ENCODE results near the gene DNAH1. TPM values are rescaled to one million over a fixed set of nuclear protein-coding genes. Genes with fewer than 3 reads are reported as not detected.

DNAH1 gene
- total and polyA plus RNA-seq, 4 donors, result 0.88 to 24.1 (median 10.8) TPM

DNA sequence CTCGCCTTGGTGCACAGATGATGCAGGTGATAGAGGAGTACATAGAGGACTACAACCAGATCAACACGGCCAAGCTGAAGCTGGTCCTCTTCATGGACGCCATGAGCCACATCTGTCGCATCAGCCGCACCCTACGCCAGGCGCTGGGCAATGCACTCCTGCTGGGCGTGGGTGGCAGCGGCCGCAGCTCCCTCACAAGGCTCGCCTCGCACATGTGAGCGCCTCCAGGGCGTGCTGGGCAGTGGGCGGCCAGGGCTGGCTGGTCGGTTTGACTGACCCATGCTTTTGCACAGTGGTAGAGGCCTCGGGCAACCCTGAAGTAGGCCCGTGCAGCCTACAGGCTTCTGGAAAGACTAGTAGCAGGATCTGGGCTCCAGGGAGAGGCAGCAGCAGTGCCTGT, 65.5 kb downstream of the DNAH1 start:
- Histone ChIP-seq H3K27me3 (ENCODE audit: control insufficient read depth in 1 of 2, insufficient read depth in 2 of 2, low read length in 1 of 2) (no peaks in the 10 kb centered on the region), H3K4me3 (ENCODE audit: low read length in 2 of 2) (no peak overlapping the region), H3K9me3 (ENCODE audit: control insufficient read depth, low read length) (no peaks in the 10 kb centered on the region), H3K4me1 (ENCODE audit: control insufficient read depth in 1 of 2, insufficient read depth in 2 of 2, low read length in 2 of 2) (no peaks in the 10 kb centered on the region), H3K27ac (ENCODE audit: low read depth in 1 of 2, low read length in 2 of 2) (no peak overlapping the region), H3K36me3 (ENCODE audit: control insufficient read depth in 1 of 2, insufficient read depth in 2 of 2, low read length in 1 of 2) (no peaks in the 10 kb centered on the region)
- no peak for DNase-seq
- WGBS, 2 donors, result 88 to 91% methylated on average over 18 of the region's 18 CpGs
- no peak for ATAC-seq (ENCODE audit: low FRiP score)
- intact Hi-C loops (cut with DNase I), result no loop called here

DNA sequence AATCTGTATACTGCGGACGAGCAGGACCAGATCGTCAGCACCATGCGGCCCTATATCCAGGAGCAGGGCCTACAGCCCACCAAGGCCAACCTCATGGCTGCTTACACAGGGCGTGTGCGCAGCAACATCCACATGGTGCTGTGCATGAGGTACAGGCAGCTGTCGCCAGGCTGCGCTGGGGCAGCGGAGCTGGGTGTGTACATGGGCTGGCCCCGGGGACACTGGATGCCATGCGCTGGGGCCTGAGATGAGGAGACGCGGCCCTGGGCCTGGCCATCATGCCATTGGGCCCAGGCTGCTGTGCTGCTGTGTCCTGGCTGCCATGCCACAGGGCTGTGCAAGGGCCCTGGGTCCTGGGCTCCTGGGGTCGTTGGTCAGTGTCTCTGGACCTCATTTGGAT, 67.3 kb downstream of the DNAH1 start:
- Histone ChIP-seq H3K27me3 (ENCODE audit: control insufficient read depth in 1 of 2, insufficient read depth in 2 of 2, low read length in 1 of 2) (no peaks in the 10 kb centered on the region), H3K27ac (ENCODE audit: low read depth in 1 of 2, low read length in 2 of 2) (no peak overlapping the region), H3K4me1 (ENCODE audit: control insufficient read depth in 1 of 2, insufficient read depth in 2 of 2, low read length in 2 of 2) (no peaks in the 10 kb centered on the region), H3K36me3 (ENCODE audit: control insufficient read depth in 1 of 2, insufficient read depth in 2 of 2, low read length in 1 of 2) (no peaks in the 10 kb centered on the region), H3K4me3 (ENCODE audit: low read length in 2 of 2) (no peak overlapping the region), H3K9me3 (ENCODE audit: control insufficient read depth, low read length) (no peaks in the 10 kb centered on the region)
- intact Hi-C loops (cut with DNase I), result no loop called here
- ATAC-seq (ENCODE audit: low FRiP score) (no peak), DNase-seq (no peak)
- WGBS, 2 donors, result 91 to 92% methylated on average over 14 of the region's 14 CpGs

- intact Hi-C loops (cut with DNase I), result no loop called here
- ATAC-seq (ENCODE audit: low FRiP score), result no peak
- Histone ChIP-seq H3K4me3 (ENCODE audit: low read length in 2 of 2) (no peak overlapping the region), H3K36me3 (ENCODE audit: control insufficient read depth in 1 of 2, insufficient read depth in 2 of 2, low read length in 1 of 2) (no peaks in the 10 kb centered on the region), H3K27me3 (ENCODE audit: control insufficient read depth in 1 of 2, insufficient read depth in 2 of 2, low read length in 1 of 2) (no peaks in the 10 kb centered on the region), H3K27ac (ENCODE audit: low read depth in 1 of 2, low read length in 2 of 2) (no peak overlapping the region), H3K4me1 (ENCODE audit: control insufficient read depth in 1 of 2, insufficient read depth in 2 of 2, low read length in 2 of 2) (no peaks in the 10 kb centered on the region), H3K9me3 (ENCODE audit: control insufficient read depth, low read length) (no peaks in the 10 kb centered on the region)
- 81 to 84% methylated on average over 9 of the region's 9 CpGs for WGBS, 2 donors
- no peak for DNase-seq
These were observed 68.1 kb downstream of the DNAH1 start for GRCh38 chr3:52384019-52384761.

GRCh38 chr3:52385157-52385556, 69.0 kb downstream of the DNAH1 start:
- ATAC-seq (ENCODE audit: low FRiP score), result no peak
- DNase-seq, result no peak
- intact Hi-C loops (cut with DNase I), result no loop called here
- H3K9me3 ChIP-seq (ENCODE audit: control insufficient read depth, low read length), result no peaks in the 10 kb centered on the region
- H3K27me3 ChIP-seq (ENCODE audit: control insufficient read depth in 1 of 2, insufficient read depth in 2 of 2, low read length in 1 of 2), result no peaks in the 10 kb centered on the region
- 66 to 72% methylated on average over 10 of the region's 10 CpGs for WGBS, 2 donors
- no peaks in the 10 kb centered on the region for H3K36me3 ChIP-seq (ENCODE audit: control insufficient read depth in 1 of 2, insufficient read depth in 2 of 2, low read length in 1 of 2)
- no peak overlapping the region for H3K4me3 ChIP-seq (ENCODE audit: low read length in 2 of 2)
- H3K4me1 ChIP-seq (ENCODE audit: control insufficient read depth in 1 of 2, insufficient read depth in 2 of 2, low read length in 2 of 2), result no peaks in the 10 kb centered on the region
- no peak overlapping the region for H3K27ac ChIP-seq (ENCODE audit: low read depth in 1 of 2, low read length in 2 of 2)

DNA sequence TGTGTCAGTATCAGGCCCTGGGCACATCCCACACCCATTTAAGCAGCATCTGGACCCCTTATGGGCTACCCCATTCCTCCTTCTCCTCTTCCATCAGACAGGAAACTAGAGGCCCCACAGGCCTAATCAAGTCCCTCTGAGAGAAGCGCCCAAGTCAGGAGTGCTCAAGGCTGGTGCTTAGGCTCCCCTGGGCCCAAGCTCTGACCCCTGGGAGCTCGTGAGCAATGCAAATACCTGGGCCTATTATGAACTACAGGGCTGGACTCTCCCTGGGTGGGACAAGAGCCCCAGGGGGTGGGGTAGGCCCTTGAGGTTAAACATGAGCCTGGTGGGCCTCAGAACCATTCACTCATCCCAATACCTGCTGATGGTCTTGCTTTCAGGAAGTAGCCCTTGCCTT, 71.4 kb downstream of the DNAH1 start:
- Histone ChIP-seq H3K27me3 (ENCODE audit: control insufficient read depth in 1 of 2, insufficient read depth in 2 of 2, low read length in 1 of 2) (no peaks in the 10 kb centered on the region), H3K4me1 (ENCODE audit: control insufficient read depth in 1 of 2, insufficient read depth in 2 of 2, low read length in 2 of 2) (no peaks in the 10 kb centered on the region), H3K36me3 (ENCODE audit: control insufficient read depth in 1 of 2, insufficient read depth in 2 of 2, low read length in 1 of 2) (peaks cover 0 to 4% of the 10 kb centered on the region in 2 donors), H3K4me3 (ENCODE audit: low read length in 2 of 2) (no peak overlapping the region), H3K9me3 (ENCODE audit: control insufficient read depth, low read length) (no peaks in the 10 kb centered on the region), H3K27ac (ENCODE audit: low read depth in 1 of 2, low read length in 2 of 2) (no peak overlapping the region)
- DNase-seq (no peak), ATAC-seq (ENCODE audit: low FRiP score) (no peak)
- intact Hi-C loops (cut with DNase I), result no loop called here
- WGBS, 2 donors, result 96 to 100% methylated on average over 2 of the region's 2 CpGs

DNA sequence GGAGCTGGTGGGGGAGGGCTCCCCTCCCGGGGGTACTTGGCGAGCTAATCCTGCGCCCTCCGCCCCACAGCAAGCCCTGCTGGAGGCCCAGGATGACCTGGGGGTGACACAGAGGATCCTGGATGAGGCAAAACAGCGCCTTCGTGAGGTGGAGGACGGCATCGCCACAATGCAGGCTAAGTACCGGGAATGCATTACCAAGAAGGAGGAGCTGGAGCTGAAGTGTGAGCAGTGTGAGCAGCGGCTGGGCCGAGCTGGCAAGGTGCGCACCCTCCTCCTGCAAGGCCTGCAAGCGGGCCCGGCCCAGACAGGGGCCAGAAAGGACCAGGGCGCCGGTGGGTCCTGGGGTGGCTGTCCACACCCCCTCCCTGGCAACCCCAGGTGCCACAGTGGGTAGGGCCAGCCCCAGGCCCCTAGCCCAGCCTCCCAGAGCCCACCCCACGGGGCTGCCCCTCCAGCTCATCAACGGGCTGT, 72.3 kb downstream of the DNAH1 start:
- H3K36me3 ChIP-seq (ENCODE audit: control insufficient read depth in 1 of 2, insufficient read depth in 2 of 2, low read length in 1 of 2), result peaks cover 0 to 4% of the 10 kb centered on the region in 2 donors
- H3K4me1 ChIP-seq (ENCODE audit: control insufficient read depth in 1 of 2, insufficient read depth in 2 of 2, low read length in 2 of 2), result no peaks in the 10 kb centered on the region
- H3K4me3 ChIP-seq (ENCODE audit: low read length in 2 of 2), result no peak overlapping the region
- 66 to 78% methylated on average over 16 to 18 of the region's 18 CpGs for WGBS, 2 donors
- ATAC-seq (ENCODE audit: low FRiP score), result no peak
- no peak overlapping the region for H3K27ac ChIP-seq (ENCODE audit: low read depth in 1 of 2, low read length in 2 of 2)
- intact Hi-C loops (cut with DNase I), result no loop called here
- no peak for DNase-seq
- H3K9me3 ChIP-seq (ENCODE audit: control insufficient read depth, low read length), result no peaks in the 10 kb centered on the region
- no peaks in the 10 kb centered on the region for H3K27me3 ChIP-seq (ENCODE audit: control insufficient read depth in 1 of 2, insufficient read depth in 2 of 2, low read length in 1 of 2)

DNA sequence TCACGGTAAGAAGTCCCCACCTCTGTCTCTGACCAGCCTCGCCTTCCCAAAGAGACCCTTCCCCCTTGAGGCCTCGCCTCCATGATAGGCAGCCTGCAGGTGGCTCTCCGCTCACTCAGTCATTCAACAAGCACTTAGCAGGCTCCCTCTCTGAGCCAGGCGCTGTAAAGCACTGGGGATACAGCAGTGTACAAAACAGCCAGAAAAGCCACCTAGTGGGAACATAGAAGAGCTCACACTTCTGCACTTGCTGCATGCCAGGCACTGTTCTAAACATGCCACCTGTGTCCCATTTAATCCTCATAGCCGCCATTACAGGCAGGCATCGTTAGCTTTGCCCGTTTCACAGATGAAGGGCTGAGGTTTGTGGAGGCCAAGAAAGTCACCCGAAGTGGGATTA, 72.8 kb downstream of the DNAH1 start:
- Histone ChIP-seq H3K36me3 (ENCODE audit: control insufficient read depth in 1 of 2, insufficient read depth in 2 of 2, low read length in 1 of 2) (peaks cover 0 to 4% of the 10 kb centered on the region in 2 donors), H3K4me3 (ENCODE audit: low read length in 2 of 2) (no peak overlapping the region), H3K27ac (ENCODE audit: low read depth in 1 of 2, low read length in 2 of 2) (no peak overlapping the region), H3K27me3 (ENCODE audit: control insufficient read depth in 1 of 2, insufficient read depth in 2 of 2, low read length in 1 of 2) (no peaks in the 10 kb centered on the region), H3K9me3 (ENCODE audit: control insufficient read depth, low read length) (no peaks in the 10 kb centered on the region), H3K4me1 (ENCODE audit: control insufficient read depth in 1 of 2, insufficient read depth in 2 of 2, low read length in 2 of 2) (no peaks in the 10 kb centered on the region)
- ATAC-seq (ENCODE audit: low FRiP score) (no peak), DNase-seq (no peak)
- WGBS, 2 donors, result 95 to 96% methylated on average over 9 of the region's 9 CpGs
- intact Hi-C loops (cut with DNase I), result no loop called here

DNA sequence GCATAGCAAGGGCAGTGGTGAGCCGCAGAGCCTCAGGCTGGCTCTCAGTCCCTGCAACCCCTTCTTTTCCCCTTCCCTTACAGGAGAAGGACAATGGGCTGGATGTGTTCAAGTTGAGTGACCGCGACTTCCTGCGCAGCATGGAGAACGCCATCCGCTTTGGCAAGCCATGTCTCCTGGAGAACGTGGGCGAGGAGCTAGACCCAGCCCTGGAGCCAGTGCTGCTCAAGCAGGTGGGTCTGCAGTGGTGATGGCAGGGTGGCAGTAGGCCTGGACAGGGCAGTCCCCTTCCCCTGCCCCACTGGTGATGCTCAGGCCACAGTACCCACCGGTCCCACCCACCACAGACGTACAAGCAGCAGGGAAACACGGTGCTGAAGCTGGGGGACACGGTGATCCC, 75.0 kb downstream of the DNAH1 start:
- no peak for ATAC-seq (ENCODE audit: low FRiP score)
- intact Hi-C loops (cut with DNase I), result no loop called here
- Histone ChIP-seq H3K27me3 (ENCODE audit: control insufficient read depth in 1 of 2, insufficient read depth in 2 of 2, low read length in 1 of 2) (no peaks in the 10 kb centered on the region), H3K9me3 (ENCODE audit: control insufficient read depth, low read length) (no peaks in the 10 kb centered on the region), H3K4me3 (ENCODE audit: low read length in 2 of 2) (no peak overlapping the region), H3K27ac (ENCODE audit: low read depth in 1 of 2, low read length in 2 of 2) (no peak overlapping the region), H3K36me3 (ENCODE audit: control insufficient read depth in 1 of 2, insufficient read depth in 2 of 2, low read length in 1 of 2) (peaks cover 0 to 4% of the 10 kb centered on the region in 2 donors), H3K4me1 (ENCODE audit: control insufficient read depth in 1 of 2, insufficient read depth in 2 of 2, low read length in 2 of 2) (no peaks in the 10 kb centered on the region)
- DNase-seq, result no peak
- WGBS, 2 donors, result 94 to 95% methylated on average over 12 of the region's 12 CpGs

DNA sequence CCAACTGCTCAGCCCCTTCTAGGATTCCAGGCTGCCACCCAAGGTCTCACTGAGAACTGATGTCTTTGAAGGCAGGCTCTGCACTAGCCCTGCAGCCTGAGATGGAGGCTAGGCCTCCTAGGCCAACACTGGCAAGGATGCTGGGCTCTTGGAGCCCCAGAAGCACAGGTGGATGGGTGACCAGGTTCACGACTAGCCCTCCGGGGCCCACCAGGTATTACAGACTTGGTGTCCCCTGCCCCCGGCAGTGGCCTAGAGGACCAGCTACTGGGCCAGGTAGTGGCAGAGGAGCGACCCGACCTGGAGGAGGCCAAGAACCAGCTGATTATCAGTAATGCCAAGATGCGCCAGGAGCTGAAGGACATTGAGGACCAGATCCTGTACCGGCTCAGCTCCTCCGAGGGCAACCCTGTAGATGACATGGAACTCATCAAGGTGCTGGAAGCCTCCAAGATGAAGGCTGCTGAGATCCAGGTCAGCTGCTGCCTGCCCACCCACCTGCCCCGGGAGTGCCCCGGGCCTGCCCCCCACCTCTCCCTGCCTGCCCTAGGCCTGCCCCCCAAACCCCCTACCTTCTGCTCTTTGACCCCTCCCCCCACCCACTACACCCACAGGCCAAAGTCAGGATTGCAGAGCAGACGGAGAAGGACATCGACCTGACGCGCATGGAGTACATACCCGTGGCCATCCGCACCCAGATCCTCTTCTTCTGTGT, 76.3 kb downstream of the DNAH1 start:
- Histone ChIP-seq H3K4me3 (ENCODE audit: low read length in 2 of 2) (no peak overlapping the region), H3K4me1 (ENCODE audit: control insufficient read depth in 1 of 2, insufficient read depth in 2 of 2, low read length in 2 of 2) (no peaks in the 10 kb centered on the region), H3K27ac (ENCODE audit: low read depth in 1 of 2, low read length in 2 of 2) (no peak overlapping the region), H3K27me3 (ENCODE audit: control insufficient read depth in 1 of 2, insufficient read depth in 2 of 2, low read length in 1 of 2) (no peaks in the 10 kb centered on the region), H3K36me3 (ENCODE audit: control insufficient read depth in 1 of 2, insufficient read depth in 2 of 2, low read length in 1 of 2) (peaks cover 0 to 4% of the 10 kb centered on the region in 2 donors), H3K9me3 (ENCODE audit: control insufficient read depth, low read length) (no peaks in the 10 kb centered on the region)
- intact Hi-C loops (cut with DNase I), result no loop called here
- ATAC-seq (ENCODE audit: low FRiP score) (no peak), DNase-seq (no peak)
- WGBS, 2 donors, result 93% methylated on average over 16 of the region's 16 CpGs

Data from aorta (tissue), 5 donors.